Endothelial cell of umbilical vein (primary cell): Measurements from ENCODE around the gene COL23A1. TPM values are rescaled to one million over a fixed set of nuclear protein-coding genes. Genes with fewer than 3 reads are reported as not detected.

Experiments used
- BruUV-seq: library from RNA; stranded (reverse); fragments of 400-500 nt; replicated peaks from 2 replicates; lab custom pipeline; 2021; lab: Mats Ljungman, UMichigan
- CTCF ChIA-PET: fragments of 300-600, 350-600 bp; sonication (Branson Sonifier 250); formaldehyde crosslinking; loops from one replicate; lab custom pipeline; 2021; ENCODE audit warnings: antibody characterized with exemption, inconsistent platforms; lab: Charles Lee
- POLR2A ChIA-PET: fragments of 300-600, 350-600 bp; sonication (Branson Sonifier 250); formaldehyde crosslinking; loops from one replicate; lab custom pipeline; 2021; ENCODE audit warnings: antibody characterized with exemption, inconsistent platforms; lab: Charles Lee
- DNase-seq: peaks from one replicate; pipeline ENCODE4 v3.0.0-alpha.2; 2011; ENCODE audit warnings: low read depth, low spot score
- FAIRE-seq: peaks from 2 replicates; lab custom pipeline; 2011; peaks lifted over from hg19 to GRCh38; lab: Jason Lieb, UNC
- H2AFZ ChIP-seq: 2 replicates; pipeline ENCODE4 v1.6.0; 2012; ENCODE audit warnings: low read depth, low read length, control low read depth, inconsistent platforms
- H3K27ac ChIP-seq: 2 replicates; pipeline ENCODE4 v1.5.1; 2011; ENCODE audit warnings: low read depth, mild to moderate bottlenecking, control low read depth, low read length, moderate library complexity; ENCODE audit not compliant: insufficient read depth
- H3K27me3 ChIP-seq, 2 experiments: 2 replicates each; pipeline versions ENCODE4 v1.6.0 to v1.6.1; 2011; ENCODE audit warnings: low read length in 2 of 2, mixed read lengths in 1 of 2; ENCODE audit not compliant: control insufficient read depth in 2 of 2, insufficient read depth in 2 of 2
- H3K36me3 ChIP-seq, 2 experiments: 2 replicates in 1 of 2; 3 replicates in 1 of 2; pipeline ENCODE4 v1.5.1; 2011; ENCODE audit warnings: low read length in 2 of 2, mild to moderate bottlenecking in 1 of 2, moderate library complexity in 1 of 2; ENCODE audit not compliant: control insufficient read depth in 2 of 2, insufficient read depth in 2 of 2; ENCODE audit errors: extremely low read depth in 1 of 2
- H3K4me1 ChIP-seq: 3 replicates; pipeline ENCODE4 v1.5.1; 2011; ENCODE audit warnings: mild to moderate bottlenecking, low read length; ENCODE audit not compliant: control insufficient read depth, insufficient read depth; ENCODE audit errors: extremely low read depth
- H3K4me2 ChIP-seq: 2 replicates; pipeline ENCODE4 v1.6.1; 2011; ENCODE audit warnings: low read length, control low read depth, mixed read lengths; ENCODE audit not compliant: insufficient read depth
- H3K4me3 ChIP-seq, 3 experiments: fragments of 200-600 bp in 1 of 3; sonication (generic), shearing (Covaris generic) in 1 of 3; replicated peaks in 1 of 3; 2 replicates each; pipeline ENCODE4 v1.5.1; 2011 to 2016; ENCODE audit warnings: control low read depth in 3 of 3, low read length in 3 of 3, mild to moderate bottlenecking in 2 of 3, inconsistent platforms in 1 of 3, low read depth in 1 of 3, moderate library complexity in 1 of 3; ENCODE audit not compliant: insufficient read depth in 1 of 3
- H3K79me2 ChIP-seq: 2 replicates; pipeline ENCODE4 v1.6.0; 2012; ENCODE audit warnings: low read length, inconsistent platforms; ENCODE audit not compliant: control insufficient read depth, insufficient read depth
- H3K9ac ChIP-seq: replicated peaks from 2 replicates; pipeline ENCODE3; 2011; ENCODE audit warnings: low read length, control low read depth; ENCODE audit not compliant: insufficient read depth; ENCODE audit errors: extremely low read depth
- H3K9me1 ChIP-seq: replicated peaks from 3 replicates; pipeline ENCODE4 v1.6.0; 2011; ENCODE audit warnings: mild to moderate bottlenecking, low read length; ENCODE audit not compliant: control insufficient read depth, insufficient read depth; ENCODE audit errors: extremely low read depth
- H3K9me3 ChIP-seq: replicated peaks from 2 replicates; pipeline ENCODE4 v1.5.1; 2012; ENCODE audit warnings: low read length, inconsistent platforms; ENCODE audit not compliant: control insufficient read depth, insufficient read depth
- H4K20me1 ChIP-seq: replicated peaks from 2 replicates; pipeline ENCODE3; 2011; ENCODE audit warnings: mild to moderate bottlenecking, low read length; ENCODE audit not compliant: control insufficient read depth, insufficient read depth; ENCODE audit errors: extremely low read depth
- CTCF ChIP-seq, 2 donors: IDR thresholded peaks; 1 replicate in 1 of 2; 2 replicates in 1 of 2; pipeline ENCODE4 v1.5.1; 2011; ENCODE audit warnings: low read length in 2 of 2, mild to moderate bottlenecking in 2 of 2, moderate library complexity in 2 of 2, control low read depth in 1 of 2, inconsistent platforms in 1 of 2, low read depth in 1 of 2; ENCODE audit not compliant: insufficient read depth in 1 of 2; ENCODE audit errors: extremely low read depth in 1 of 2
- EZH2 ChIP-seq: IDR thresholded peaks from 2 replicates; pipeline ENCODE4 v1.6.1; 2012; ENCODE audit warnings: borderline replicate concordance, low read depth, mild to moderate bottlenecking, moderate library complexity, low read length, inconsistent platforms; ENCODE audit not compliant: severe bottlenecking
- FOS ChIP-seq: IDR thresholded peaks from 2 replicates; pipeline ENCODE4 v1.6.1; 2011; ENCODE audit warnings: mild to moderate bottlenecking, low read length, moderate library complexity, borderline replicate concordance; ENCODE audit not compliant: insufficient read depth
- GATA2 ChIP-seq: IDR thresholded peaks from 2 replicates; pipeline ENCODE4 v1.7.0; 2011; ENCODE audit warnings: low read depth, mild to moderate bottlenecking, moderate library complexity, mixed read lengths, low read length; ENCODE audit not compliant: insufficient read length, insufficient read depth
- JUN ChIP-seq: IDR thresholded peaks from 2 replicates; pipeline ENCODE4 v1.6.1; 2011; ENCODE audit warnings: borderline replicate concordance, low read depth; ENCODE audit not compliant: insufficient read length, insufficient read depth
- MAX ChIP-seq: IDR thresholded peaks from 2 replicates; pipeline ENCODE4 v1.6.1; 2011; ENCODE audit not compliant: insufficient read depth, insufficient read length
- MYC ChIP-seq: IDR thresholded peaks from one replicate; pipeline ENCODE4 v1.6.1; 2011; ENCODE audit warnings: mild to moderate bottlenecking, low read depth, low read length
- POLR2A ChIP-seq: IDR thresholded peaks from 2 replicates; pipeline ENCODE4 v1.6.1; 2012; ENCODE audit warnings: low read depth, mild to moderate bottlenecking, control low read depth, low read length
- POLR2AphosphoS5 ChIP-seq: IDR thresholded peaks from 2 replicates; pipeline ENCODE4 v1.6.1; 2012; ENCODE audit warnings: low read depth, mild to moderate bottlenecking, control low read depth, low read length, moderate library complexity; ENCODE audit not compliant: insufficient read depth
- dilution Hi-C: fragments of 300-500 bp; cut with MboI; formaldehyde crosslinking; loops from one replicate; pipeline ENCODE4 v1.15.0; 2019; ENCODE audit warnings: low sequenced_read_pairs; ENCODE audit not compliant: extremely low pct_ligation_motif_present
- intact Hi-C: fragments of 100-400 bp; cut with micrococcal nuclease; formaldehyde crosslinking; loops from one replicate; pipeline ENCODE4 v1.10.0; 2022
- polyA plus RNA-seq, 4 experiments: library from polyadenylated mRNA; depleted of rRNA in 3 of 4; stranded (reverse) in 3 of 4; unstranded in 1 of 4; fragments of >200 nt; gene quantifications; 2 replicates each; pipeline versions ENCODE4 v1.2.1 to v1.2.3, GENCODE V29; 2011 to 2012; ENCODE audit warnings: missing spikeins in 1 of 4
- total RNA-seq: library from RNA; stranded (reverse); gene quantifications from 2 replicates; pipeline ENCODE4 v1.2.3, GENCODE V29; 2021

The COL23A1 gene
- total and polyA plus RNA-seq, 2 donors (not counting 3 experiments of a cell fraction or from before 2014, with no cell fraction given): not detected

- Histone ChIP-seq H3K27ac (no peak overlapping the region), H3K4me3 (no peak overlapping the region), H3K36me3 (no peaks in the 10 kb centered on the region), H4K20me1 (no peaks in the 10 kb centered on the region), H3K9ac (no peak overlapping the region), H3K27me3 (no peaks in the 10 kb centered on the region), H3K4me1 (no peaks in the 10 kb centered on the region), H3K9me3 (no peaks in the 10 kb centered on the region), H3K4me2 (no peak overlapping the region), H2AFZ (no peak overlapping the region), H3K79me2 (no peaks in the 10 kb centered on the region), H3K9me1 (no peaks in the 10 kb centered on the region)
- ChIA-PET CTCF (no interaction called here), POLR2A (no interaction called here)
- intact Hi-C loops (no loop called here), dilution Hi-C loops (no loop called here)
- no peak for TF ChIP-seq POLR2AphosphoS5
- no peak for TF ChIP-seq POLR2A
- no peak for TF ChIP-seq MYC
- no peak for TF ChIP-seq MAX
- no peak for TF ChIP-seq CTCF (IDR thresholded peaks at IDR 0.05; ENCODE audit: extremely low read depth in 1 of 2, insufficient read depth in 1 of 2, low read depth in 1 of 2, low read length in 2 of 2)
- no peak for TF ChIP-seq FOS
- TF ChIP-seq JUN: no peak
- no peak for TF ChIP-seq EZH2
- no peak for TF ChIP-seq GATA2
- BruUV-seq: no TSS peak
- no peak for DNase-seq
- FAIRE-seq: no peak
These were observed 210.1 kb downstream of the COL23A1 start for GRCh38 chr5:178380086-178380485.
